ENCODE measurements around the gene GAS2L1. TPM values are rescaled to one million over a fixed set of nuclear protein-coding genes. Genes with fewer than 3 reads are reported as not detected.

The GAS2L1 gene
- polyA plus RNA-seq, 2 of the 4 experiments (the other 2 are of a cell fraction): 7.6 to 17.2 TPM

DNA sequence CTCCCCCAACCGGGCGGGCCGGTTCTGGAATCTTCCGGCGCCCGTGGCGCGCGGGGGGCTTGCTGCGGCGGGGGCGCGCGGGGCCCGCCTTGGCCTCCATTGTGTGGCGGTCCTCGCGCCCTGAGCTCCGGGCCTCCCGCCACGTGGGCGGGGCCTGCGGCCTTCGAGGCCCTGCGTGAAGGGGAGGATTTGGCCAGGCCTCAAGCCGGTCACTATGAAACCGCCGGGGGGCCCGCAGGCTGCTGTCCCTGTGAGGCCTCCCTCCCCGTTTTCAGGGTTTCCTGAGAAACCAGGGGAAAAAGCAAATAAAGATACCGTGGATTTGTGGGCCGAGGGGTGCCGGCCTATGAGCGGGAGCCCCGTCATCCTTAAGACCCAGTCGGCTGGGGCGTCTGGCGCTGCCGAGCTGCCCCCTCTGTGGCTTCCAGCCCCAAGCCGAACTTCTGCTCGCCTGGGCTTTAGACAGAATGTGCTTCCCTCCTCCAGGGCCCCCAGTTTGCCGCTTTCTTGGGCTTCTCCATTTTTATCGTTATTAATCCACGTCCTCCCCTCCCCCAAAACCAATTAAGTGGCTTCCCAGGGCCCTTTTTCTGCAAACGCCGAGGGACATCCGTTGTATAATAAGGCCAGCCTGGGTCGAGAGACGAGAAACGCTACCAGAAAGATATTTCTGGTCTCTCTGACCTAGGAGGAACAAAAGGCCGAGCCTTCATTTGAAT is 37.8 kb upstream of the GAS2L1 start:
- Histone ChIP-seq H3K4me1 (peaks cover 34% of the 10 kb centered on the region), H3K27ac (peak overlapping the region; percentile 100), H3K9me3 (no peaks in the 10 kb centered on the region), H3K4me2 (peak overlapping the region; percentile 98), H3K4me3 (peak overlapping the region; percentile 99)
- FAIRE-seq: no peak
- 3% methylated on average over 21 of the region's 51 CpGs for WGBS (ENCODE audit: missing lambda C conversion rate)
- TF ChIP-seq, protein P1, sequence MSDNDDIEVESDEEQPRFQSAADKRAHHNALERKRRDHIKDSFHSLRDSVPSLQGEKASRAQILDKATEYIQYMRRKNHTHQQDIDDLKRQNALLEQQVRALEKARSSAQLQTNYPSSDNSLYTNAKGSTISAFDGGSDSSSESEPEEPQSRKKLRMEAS (IDR thresholded peaks at IDR 0.05): peak; percentile 30; the same call in 1 of the 2 replicates
- TF ChIP-seq, protein P2, sequence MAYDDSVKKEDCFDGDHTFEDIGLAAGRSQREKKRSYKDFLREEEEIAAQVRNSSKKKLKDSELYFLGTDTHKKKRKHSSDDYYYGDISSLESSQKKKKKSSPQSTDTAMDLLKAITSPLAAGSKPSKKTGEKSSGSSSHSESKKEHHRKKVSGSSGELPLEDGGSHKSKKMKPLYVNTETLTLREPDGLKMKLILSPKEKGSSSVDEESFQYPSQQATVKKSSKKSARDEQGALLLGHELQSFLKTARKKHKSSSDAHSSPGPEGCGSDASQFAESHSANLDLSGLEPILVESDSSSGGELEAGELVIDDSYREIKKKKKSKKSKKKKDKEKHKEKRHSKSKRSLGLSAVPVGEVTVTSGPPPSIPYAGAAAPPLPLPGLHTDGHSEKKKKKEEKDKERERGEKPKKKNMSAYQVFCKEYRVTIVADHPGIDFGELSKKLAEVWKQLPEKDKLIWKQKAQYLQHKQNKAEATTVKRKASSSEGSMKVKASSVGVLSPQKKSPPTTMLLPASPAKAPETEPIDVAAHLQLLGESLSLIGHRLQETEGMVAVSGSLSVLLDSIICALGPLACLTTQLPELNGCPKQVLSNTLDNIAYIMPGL (CRISPR knock-in tag; IDR thresholded peaks at IDR 0.05; ENCODE audit: borderline replicate concordance): peak; percentile 43; the same call in 1 of the 2 replicates
- peak in 1 of 2 experiments; percentile 9; a peak in 1 of 5 replicates for TF ChIP-seq JUN (IDR thresholded peaks at IDR 0.05)
- no peak for TF ChIP-seq HOXA7 (CRISPR knock-in tag; IDR thresholded peaks at IDR 0.05)
- peak; percentile 90 for TF ChIP-seq PHF8 (IDR thresholded peaks at IDR 0.05; ENCODE audit: borderline replicate concordance, low read depth)
- ChIA-PET CTCF (interaction anchor here (1.5 kb wide), 1 partner anchor 19 kb away, joined by 4 read pairs; no protein-coding TSS in a partner anchor), POLR2A (interaction anchor here (1.2 kb wide), 1 partner anchor 38 kb away, joined by 4 read pairs; the partner anchor contains the start of gene GAS2L1)
- ATAC-seq: peak; percentile 19 to 38; a peak in 4 of 6 replicates
- DNase-seq (ENCODE audit: low read depth in 1 of 2, low spot score in 1 of 2): peak in 1 of 2 experiments; percentile 33

GRCh38 chr22:29269230-29269604 is 37.2 kb upstream of the GAS2L1 start:
- CTCF ChIA-PET: no interaction called here
- Histone ChIP-seq H3K27ac (peak overlapping the region; percentile 100), H3K4me1 (peaks cover 34% of the 10 kb centered on the region), H3K4me2 (peak overlapping the region; percentile 98), H3K9me3 (no peaks in the 10 kb centered on the region), H3K4me3 (peak overlapping the region; percentile 99)
- ATAC-seq (no peak), FAIRE-seq (no peak), DNase-seq (ENCODE audit: low read depth in 1 of 2, low spot score in 1 of 2) (no peak)
- TF ChIP-seq REST (IDR thresholded peaks at IDR 0.05) (no peak), FOXS1 (CRISPR knock-in tag; IDR thresholded peaks at IDR 0.05) (no peak), RAD21 (conservative IDR thresholded peaks at IDR 0.05 in 1 of 2, IDR thresholded peaks at IDR 0.05 in 1 of 2) (no peak), BHLHE40 (IDR thresholded peaks at IDR 0.05; ENCODE audit: low read depth, low read length) (no peak), ZNF302 (CRISPR knock-in tag; IDR thresholded peaks at IDR 0.05) (no peak), PHF8 (IDR thresholded peaks at IDR 0.05; ENCODE audit: borderline replicate concordance, low read depth) (no peak), HES2 (IDR thresholded peaks at IDR 0.05) (no peak), CHD4 (IDR thresholded peaks at IDR 0.05; ENCODE audit: borderline replicate concordance) (no peak), KDM1A (IDR thresholded peaks at IDR 0.05; ENCODE audit: low read depth) (no peak), CEBPB (IDR thresholded peaks at IDR 0.05) (no peak), TP53 (CRISPR knock-in tag; IDR thresholded peaks at IDR 0.05) (no peak)
- TF ChIP-seq, protein P3, sequence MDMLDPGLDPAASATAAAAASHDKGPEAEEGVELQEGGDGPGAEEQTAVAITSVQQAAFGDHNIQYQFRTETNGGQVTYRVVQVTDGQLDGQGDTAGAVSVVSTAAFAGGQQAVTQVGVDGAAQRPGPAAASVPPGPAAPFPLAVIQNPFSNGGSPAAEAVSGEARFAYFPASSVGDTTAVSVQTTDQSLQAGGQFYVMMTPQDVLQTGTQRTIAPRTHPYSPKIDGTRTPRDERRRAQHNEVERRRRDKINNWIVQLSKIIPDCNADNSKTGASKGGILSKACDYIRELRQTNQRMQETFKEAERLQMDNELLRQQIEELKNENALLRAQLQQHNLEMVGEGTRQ (IDR thresholded peaks at IDR 0.05): no peak
- POLR2A ChIA-PET: interaction anchor here (1.2 kb wide), 1 partner anchor 37 kb away, joined by 4 read pairs; the partner anchor contains the start of gene GAS2L1
- under 1% methylated on average over 14 of the region's 14 CpGs for WGBS (ENCODE audit: missing lambda C conversion rate)

Measured in A549 (cell line).